HG03439 (cell line): ENCODE measurements around the gene LASP1NB.

Experiments used
- ATAC-seq: cut with Tn5 transposase; IDR thresholded peaks from one replicate; pipeline ENCODE4 v1.9.1; 2021; ENCODE audit warnings: mild to moderate bottlenecking, moderate library complexity; ENCODE audit not compliant: unreplicated experiment

LASP1NB gene

GRCh38 chr17:38925263-38925995 is at the start of gene LASP1NB:
Gene LASP1NB, plus strand, starts transcription at chr17:38925614.
- ATAC-seq = no peak

DNA sequence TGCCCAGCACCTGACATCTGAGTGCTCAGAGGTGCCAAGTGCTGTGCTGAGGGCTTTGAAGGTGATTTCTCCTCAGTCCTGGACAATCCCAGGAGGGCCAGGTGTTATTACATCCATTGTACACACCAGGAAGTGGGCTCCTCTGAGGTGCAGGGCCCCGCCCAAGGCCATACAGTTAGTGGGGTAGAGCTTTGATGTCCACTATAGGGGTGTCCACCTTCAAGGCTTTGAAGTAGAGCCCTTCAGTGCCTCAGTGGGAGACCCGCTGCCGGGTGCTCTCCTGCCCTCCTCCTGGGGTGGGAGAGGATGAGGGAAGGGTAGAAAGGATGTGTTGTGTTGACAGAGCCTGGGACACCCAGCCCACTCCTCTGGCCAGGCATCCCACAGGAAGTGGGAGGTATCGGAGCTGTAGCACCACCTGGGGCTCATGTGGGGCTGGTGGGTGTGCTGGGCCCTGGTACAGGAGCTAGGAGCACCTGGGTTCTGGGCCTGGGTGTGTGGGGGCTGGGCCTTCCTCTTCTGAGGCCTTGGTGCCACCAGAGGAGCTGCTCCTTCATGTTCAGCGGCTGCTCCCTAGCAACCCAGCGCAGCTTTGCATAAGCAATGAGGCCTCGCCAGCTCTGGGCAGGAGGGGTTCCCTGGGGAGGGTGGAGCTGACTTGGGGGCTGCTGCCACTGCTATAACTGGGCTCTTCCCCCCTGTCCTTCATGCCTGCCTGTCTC is 48.1 kb upstream of the LASP1NB start:
- ATAC-seq = no peak

DNA sequence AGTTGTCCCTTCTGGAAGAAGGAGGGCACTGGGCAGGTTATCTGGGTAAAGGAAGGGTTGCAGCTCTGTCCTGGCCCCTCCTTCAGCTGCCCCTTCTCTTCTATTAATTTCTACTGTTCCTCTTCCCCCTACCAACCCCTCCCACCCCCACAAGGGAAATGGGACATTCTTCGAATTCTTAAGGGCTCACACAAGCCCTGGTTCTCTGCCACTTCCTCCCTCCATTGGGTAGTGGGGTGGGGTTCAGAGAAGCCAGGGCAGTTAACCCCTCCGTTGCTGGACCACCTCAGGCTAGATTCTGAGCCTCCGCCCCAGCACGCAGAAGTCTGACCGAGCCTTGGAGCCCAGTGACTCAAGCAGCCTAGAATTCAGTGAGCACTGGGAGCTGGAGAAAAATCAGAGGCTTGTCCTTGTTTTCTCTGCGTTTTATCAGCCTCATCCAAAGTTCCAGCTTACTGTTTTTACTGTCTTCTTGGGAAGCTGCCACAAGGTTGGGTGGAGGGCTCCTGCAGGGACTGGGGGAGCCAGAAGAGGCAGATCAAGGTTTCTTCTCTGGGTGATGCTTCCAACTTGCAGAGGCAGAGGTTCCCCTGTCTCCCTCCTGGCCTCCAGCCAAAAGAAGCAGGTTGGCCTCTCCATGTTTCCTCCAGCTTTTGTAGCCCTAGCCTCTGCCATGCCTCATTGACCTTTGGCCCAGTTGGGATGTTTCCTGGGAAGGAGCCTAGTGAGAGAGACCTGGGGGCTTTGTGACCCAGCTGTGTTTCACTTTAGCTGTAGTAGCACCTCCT is 45.3 kb upstream of the LASP1NB start:
- ATAC-seq = no peak

DNA sequence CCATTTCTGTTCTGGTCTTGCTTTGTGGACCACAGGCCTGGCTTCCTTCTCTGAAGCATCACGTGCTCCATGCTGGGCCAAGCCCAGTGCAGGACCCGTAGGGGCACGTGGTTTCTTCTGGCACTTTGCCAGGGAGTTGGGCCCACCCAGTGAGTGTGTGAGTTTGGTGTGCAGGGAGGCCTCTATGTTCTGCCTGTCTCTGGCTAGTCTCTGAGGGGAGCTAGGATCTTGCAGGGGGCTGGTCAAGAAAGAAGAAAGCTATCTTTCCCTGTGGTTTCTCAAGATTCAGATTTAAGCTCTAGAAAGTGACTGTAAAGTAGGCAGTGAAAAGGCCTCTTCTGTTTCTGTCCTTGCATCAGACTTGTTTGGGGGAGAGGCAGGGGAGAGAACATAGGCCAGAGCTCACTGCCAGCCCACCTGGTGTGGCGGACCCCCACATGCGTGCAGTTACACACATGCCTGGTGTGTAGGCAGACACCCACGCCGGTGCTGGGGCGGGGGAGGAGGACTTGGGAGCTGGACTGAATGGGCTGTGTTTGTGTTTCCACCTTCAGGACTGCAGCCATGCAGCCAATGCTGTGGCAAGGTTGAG is 43.7 kb upstream of the LASP1NB start:
- ATAC-seq = no peak

DNA sequence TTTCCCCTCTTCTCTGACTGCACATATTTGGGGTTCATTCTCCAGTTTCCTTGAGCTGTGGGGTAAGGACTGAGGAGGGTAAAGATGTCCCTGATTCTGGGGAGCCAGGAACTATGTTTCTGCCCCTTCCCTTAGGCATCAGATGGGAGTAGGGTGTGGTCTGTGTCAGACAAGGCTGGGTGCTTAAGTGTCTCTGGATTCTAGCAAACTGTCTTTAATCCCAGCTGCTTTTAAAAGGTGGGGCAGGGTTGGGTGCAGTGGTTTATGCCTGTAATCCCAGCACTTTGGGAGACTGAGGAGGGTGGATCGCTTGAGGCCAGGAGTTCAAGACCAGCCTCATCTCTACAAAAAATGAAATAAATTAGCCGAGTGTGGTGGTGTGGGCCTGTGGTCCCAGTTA is 42.5 kb upstream of the LASP1NB start:
- no peak for ATAC-seq

GRCh38 chr17:38883592-38884526 is 41.6 kb upstream of the LASP1NB start:
- ATAC-seq = no peak

- ATAC-seq = no peak
These were observed 40.2 kb upstream of the LASP1NB start for GRCh38 chr17:38885044-38885727.

- no peak for ATAC-seq
These were observed 39.4 kb upstream of the LASP1NB start for GRCh38 chr17:38885728-38886642.

DNA sequence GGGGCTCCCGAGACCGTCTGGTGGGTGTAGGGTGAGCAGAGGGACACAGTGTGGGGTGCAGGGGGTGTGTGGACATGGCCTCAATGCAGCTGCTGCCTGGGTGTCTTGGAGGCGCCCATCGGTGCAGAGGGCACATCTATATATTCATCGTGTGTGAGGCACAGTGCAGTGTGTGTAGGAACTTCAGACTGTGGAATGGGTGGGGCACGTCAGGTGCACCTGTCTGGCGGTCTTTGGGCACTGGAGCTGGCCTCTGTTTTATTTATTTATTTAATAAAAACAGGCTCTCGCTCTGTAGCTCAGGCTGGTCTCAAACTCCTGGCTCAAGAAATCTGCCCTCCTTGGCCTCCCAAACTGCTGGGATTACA is 38.8 kb upstream of the LASP1NB start:
- no peak for ATAC-seq

- ATAC-seq = no peak
These were observed 36.6 kb upstream of the LASP1NB start for GRCh38 chr17:38888842-38889241.

GRCh38 chr17:38889745-38890409 is 35.5 kb upstream of the LASP1NB start:
- no peak for ATAC-seq

GRCh38 chr17:38890410-38890746 is 35.0 kb upstream of the LASP1NB start:
- ATAC-seq = no peak

GRCh38 chr17:38891441-38891840 is 34.0 kb upstream of the LASP1NB start:
- no peak for ATAC-seq

DNA sequence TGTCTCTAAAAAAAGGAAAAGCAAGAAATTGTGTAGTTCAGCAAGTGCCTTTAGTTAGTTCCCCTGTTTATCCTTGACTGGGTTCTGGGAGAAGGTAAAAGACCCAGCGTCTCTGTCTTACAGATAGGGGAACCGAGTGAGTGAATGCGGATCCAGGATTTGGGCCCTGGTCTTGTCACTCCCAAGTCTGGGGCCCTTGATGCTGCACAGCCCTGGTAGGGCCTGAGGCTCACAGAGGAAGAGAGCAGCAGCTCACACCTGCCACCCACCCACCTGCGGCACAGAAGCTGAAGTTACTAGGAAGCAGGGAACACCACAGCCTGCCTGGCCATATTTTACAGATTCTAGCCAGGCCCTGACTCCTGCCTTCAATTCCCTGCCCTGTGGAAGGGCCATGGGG is 33.3 kb upstream of the LASP1NB start:
- ATAC-seq = no peak

- no peak for ATAC-seq
These were observed 32.8 kb upstream of the LASP1NB start for GRCh38 chr17:38892620-38893019.

GRCh38 chr17:38893113-38893512 is 32.3 kb upstream of the LASP1NB start:
- ATAC-seq = no peak

DNA sequence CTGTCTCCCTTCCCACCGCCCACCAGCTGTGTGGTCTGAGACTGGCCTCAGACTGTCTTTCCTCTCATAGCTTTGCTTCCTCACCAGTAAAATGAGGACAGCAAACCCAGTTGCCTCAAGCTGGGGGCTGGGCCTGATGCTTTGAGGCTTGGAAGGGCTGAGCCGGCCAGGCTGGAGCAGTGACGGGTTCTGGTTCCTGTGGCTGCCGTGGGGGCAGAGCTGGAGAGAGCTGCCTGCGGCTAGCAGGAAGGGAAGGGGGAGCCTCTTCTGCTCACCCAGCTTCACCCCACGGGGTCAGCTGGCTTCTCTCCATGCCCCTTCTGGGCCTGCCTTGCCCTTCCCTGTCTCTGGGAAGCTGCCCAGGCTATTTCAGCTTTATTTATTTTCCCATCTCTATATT is 31.8 kb upstream of the LASP1NB start:
- ATAC-seq = no peak

- ATAC-seq = no peak
These were observed 31.1 kb upstream of the LASP1NB start for GRCh38 chr17:38894276-38894675.
